HepG2 (cell line): ENCODE measurements around the gene POLR3E. TPM values are rescaled to one million over a fixed set of nuclear protein-coding genes. Genes with fewer than 3 reads are reported as not detected.

ENCODE experiments used
- ATF7-NPFF ChIP-seq: sonication (generic); formaldehyde crosslinking; IDR thresholded peaks from 2 replicates; pipeline ENCODE4 v1.8.1; 2023; ENCODE audit warnings: mild to moderate bottlenecking, low read depth, missing genetic modification reagents, moderate library complexity
- CHD2 ChIP-seq: IDR thresholded peaks from 2 replicates; pipeline ENCODE4 v1.6.1; 2011; ENCODE audit warnings: low read depth, low read length, improper control_type of control experiment
- FIP1L1 ChIP-seq: fragments of 200-400 bp; formaldehyde crosslinking; IDR thresholded peaks from 2 replicates; pipeline ENCODE4 v1.6.1; 2018; ENCODE audit warnings: low read depth, mild to moderate bottlenecking, low read length, moderate library complexity, borderline replicate concordance; ENCODE audit not compliant: insufficient read depth
- GABPB1 ChIP-seq: IDR thresholded peaks from 2 replicates; pipeline ENCODE4 v1.6.1; 2016; ENCODE audit warnings: mild to moderate bottlenecking, missing genetic modification reagents, moderate library complexity, missing compliant biosample characterization
- GMEB2 ChIP-seq: IDR thresholded peaks from 2 replicates; pipeline ENCODE4 v1.6.1; 2016; ENCODE audit warnings: missing biosample characterization, missing genetic modification reagents, low read depth
- GPBP1L1 ChIP-seq: sonication (generic); formaldehyde crosslinking; IDR thresholded peaks from 2 replicates; pipeline ENCODE4 v1.5.0; 2020; ENCODE audit warnings: mild to moderate bottlenecking, missing genetic modification reagents
- GRHL1 ChIP-seq: sonication (generic); formaldehyde crosslinking; conservative IDR thresholded peaks from 2 replicates; pipeline ENCODE4 v1.8.0; 2022; ENCODE audit warnings: missing genetic modification reagents
- HHEX ChIP-seq: IDR thresholded peaks from 2 replicates; pipeline ENCODE4 v1.6.1; 2016; ENCODE audit warnings: control low read depth
- KDM2A ChIP-seq: sonication (generic); formaldehyde crosslinking; IDR thresholded peaks from 2 replicates; pipeline ENCODE4 v1.4.0; 2020; ENCODE audit warnings: low read depth, missing genetic modification reagents, borderline replicate concordance
- KLF11 ChIP-seq: IDR thresholded peaks from 2 replicates; pipeline ENCODE4 v1.6.1; 2016; ENCODE audit warnings: missing compliant biosample characterization
- MTF1 ChIP-seq: sonication (generic); formaldehyde crosslinking; IDR thresholded peaks from 2 replicates; pipeline ENCODE4 v1.5.0; 2020; ENCODE audit warnings: missing genetic modification reagents
- MZF1 ChIP-seq: sonication (generic); formaldehyde crosslinking; IDR thresholded peaks from 2 replicates; pipeline ENCODE4 v1.8.1; 2023; ENCODE audit warnings: mild to moderate bottlenecking, missing genetic modification reagents, borderline replicate concordance
- NFE2L1 ChIP-seq: sonication (generic); formaldehyde crosslinking; IDR thresholded peaks from 2 replicates; pipeline ENCODE4 v1.4.0; 2020; ENCODE audit warnings: missing genetic modification reagents, mild to moderate bottlenecking, borderline replicate concordance
- NR2C2 ChIP-seq: sonication (generic); formaldehyde crosslinking; IDR thresholded peaks from 2 replicates; pipeline ENCODE4 v1.4.0; 2020; ENCODE audit warnings: missing genetic modification reagents, mild to moderate bottlenecking, moderate library complexity, borderline replicate concordance
- PHF8 ChIP-seq: sonication (generic); formaldehyde crosslinking; IDR thresholded peaks from 2 replicates; pipeline ENCODE4 v1.5.0; 2020; ENCODE audit warnings: missing genetic modification reagents
- TAF1 ChIP-seq: sonication (generic); formaldehyde crosslinking; IDR thresholded peaks from 2 replicates; pipeline ENCODE4 v1.4.0; 2020; ENCODE audit warnings: missing genetic modification reagents
- THRA ChIP-seq: sonication (generic); formaldehyde crosslinking; IDR thresholded peaks from 2 replicates; pipeline ENCODE4 v1.4.0; 2020; ENCODE audit warnings: missing genetic modification reagents, borderline replicate concordance
- ZNF121 ChIP-seq: sonication (generic); formaldehyde crosslinking; IDR thresholded peaks from 2 replicates; pipeline ENCODE4 v1.5.0; 2020; ENCODE audit warnings: mild to moderate bottlenecking, missing genetic modification reagents
- ZNF160 ChIP-seq: sonication (generic); formaldehyde crosslinking; IDR thresholded peaks from 2 replicates; pipeline ENCODE4 v1.8.0; 2022; ENCODE audit warnings: mild to moderate bottlenecking, inconsistent platforms, missing genetic modification reagents
- ZNF644 ChIP-seq: IDR thresholded peaks from 2 replicates; pipeline ENCODE4 v1.6.1; 2016; ENCODE audit warnings: low read depth
- ZNF782 ChIP-seq: sonication (generic); formaldehyde crosslinking; IDR thresholded peaks from 2 replicates; pipeline ENCODE4 v1.4.0; 2020; ENCODE audit warnings: missing genetic modification reagents, mild to moderate bottlenecking, borderline replicate concordance
- ZSCAN29 ChIP-seq: sonication (generic); formaldehyde crosslinking; conservative IDR thresholded peaks from 2 replicates; pipeline ENCODE4 v1.4.0; 2020; ENCODE audit warnings: mild to moderate bottlenecking, missing genetic modification reagents
- polyA plus RNA-seq, 8 experiments: library from polyadenylated mRNA; depleted of rRNA in 3 of 8; stranded (reverse) in 7 of 8; unstranded in 1 of 8; fragments of >200 nt; fragmentation: Illumina TruSeq in 4 of 8; extraction: Trizol in 4 of 8; gene quantifications; 2 replicates each; pipeline versions ENCODE4 v1.2.1 to v1.2.3, GENCODE V29; 2011 to 2016; ENCODE audit warnings: low read depth in 4 of 8, missing spikeins in 1 of 8, mixed read lengths in 1 of 8; ENCODE audit not compliant: insufficient read depth in 1 of 8
- total RNA-seq, 5 experiments: library from RNA; depleted of rRNA; stranded (reverse); fragments of >200 nt; fragmentation: Illumina TruSeq; extraction: Trizol; gene quantifications; 2 replicates each; pipeline ENCODE4 v1.2.3, GENCODE V29; 2016; ENCODE audit warnings: low read depth in 1 of 5
- TF ChIP-seq, protein P1 (sequence below): sonication (generic); formaldehyde crosslinking; IDR thresholded peaks from 2 replicates; pipeline ENCODE4 v1.8.0; 2022; ENCODE audit warnings: mild to moderate bottlenecking, missing genetic modification reagents, borderline replicate concordance

Gene POLR3E
- total and polyA plus RNA-seq, 2 of the 13 experiments (the other 11 are each of a cell fraction or from before 2014, with no cell fraction given): 135 to 262 TPM

DNA sequence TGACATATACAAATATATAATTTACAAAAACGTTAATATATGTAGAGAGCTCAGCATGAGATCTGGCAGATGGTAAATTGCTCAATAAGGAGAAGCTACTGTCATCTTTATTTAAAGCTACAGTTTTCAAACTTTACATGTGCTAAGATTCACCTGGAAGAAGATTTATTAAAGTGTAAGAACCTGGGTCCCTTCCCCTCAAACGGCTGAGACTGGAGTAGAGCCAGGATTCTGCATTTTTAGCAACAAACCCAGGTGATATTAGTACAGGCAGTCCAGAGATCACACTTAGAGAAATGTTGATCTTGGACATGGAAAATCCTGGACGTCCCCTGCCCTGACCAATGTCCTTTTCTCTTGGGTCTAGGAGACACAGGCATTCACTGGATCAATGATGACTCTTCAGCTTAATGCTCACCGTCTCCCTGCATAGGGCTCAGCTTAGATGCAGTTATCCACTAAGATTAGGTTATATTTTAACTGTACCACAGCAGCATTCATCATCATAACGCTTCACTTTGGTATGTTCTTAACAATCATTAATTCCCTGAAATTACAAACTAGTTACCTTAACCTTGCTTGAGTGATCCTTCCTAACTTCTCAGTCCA is 56.8 kb downstream of the POLR3E start (continued):
- TF ChIP-seq GMEB2 (CRISPR knock-in tag) (no peak), FIP1L1 (no peak), MZF1 (CRISPR knock-in tag) (no peak), CHD2 (no peak), ATF7-NPFF (no peak), NR2C2 (CRISPR knock-in tag) (no peak), KLF11 (CRISPR knock-in tag) (no peak), ZNF782 (no peak), KDM2A (CRISPR knock-in tag) (no peak), GRHL1 (CRISPR knock-in tag) (no peak), TAF1 (CRISPR knock-in tag) (no peak), GPBP1L1 (CRISPR knock-in tag) (no peak), HHEX (no peak), NFE2L1 (CRISPR knock-in tag) (no peak), MTF1 (CRISPR knock-in tag) (no peak), ZNF160 (CRISPR knock-in tag) (no peak), GABPB1 (CRISPR knock-in tag) (no peak), ZSCAN29 (CRISPR knock-in tag) (no peak), THRA (no peak), ZNF121 (CRISPR knock-in tag) (no peak), ZNF644 (peak; percentile 68), PHF8 (CRISPR knock-in tag) (no peak)
- TF ChIP-seq, protein P1, sequence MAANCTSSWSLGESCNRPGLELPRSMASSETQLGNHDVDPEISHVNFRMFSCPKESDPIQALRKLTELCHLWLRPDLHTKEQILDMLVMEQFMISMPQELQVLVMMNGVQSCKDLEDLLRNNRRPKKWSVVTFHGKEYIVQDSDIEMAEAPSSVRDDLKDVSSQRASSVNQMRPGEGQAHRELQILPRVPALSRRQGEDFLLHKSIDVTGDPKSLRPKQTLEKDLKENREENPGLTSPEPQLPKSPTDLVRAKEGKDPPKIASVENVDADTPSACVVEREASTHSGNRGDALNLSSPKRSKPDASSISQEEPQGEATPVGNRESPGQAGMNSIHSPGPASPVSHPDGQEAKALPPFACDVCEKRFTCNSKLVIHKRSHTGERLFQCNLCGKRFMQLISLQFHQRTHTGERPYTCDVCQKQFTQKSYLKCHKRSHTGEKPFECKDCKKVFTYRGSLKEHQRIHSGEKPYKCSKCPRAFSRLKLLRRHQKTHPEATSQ (CRISPR knock-in tag): no peak
